SKM-1 (cell line): Measurements from ENCODE around the gene CPNE8.
"Not testable (repeated sequence)": the region's sequence is repeated elsewhere in the genome, so short reads cannot be mapped to it uniquely, and the experiment has no call there.

Experiments used
- DNase-seq: peaks from one replicate; lab custom pipeline; 2025; ENCODE audit not compliant: unreplicated experiment; lab: John Stamatoyannopoulos, UW

The CPNE8 gene

GRCh38 chr12:38742496-38742895 is 162.9 kb downstream of the CPNE8 start:
- DNase-seq: not testable (repeated sequence)

DNA sequence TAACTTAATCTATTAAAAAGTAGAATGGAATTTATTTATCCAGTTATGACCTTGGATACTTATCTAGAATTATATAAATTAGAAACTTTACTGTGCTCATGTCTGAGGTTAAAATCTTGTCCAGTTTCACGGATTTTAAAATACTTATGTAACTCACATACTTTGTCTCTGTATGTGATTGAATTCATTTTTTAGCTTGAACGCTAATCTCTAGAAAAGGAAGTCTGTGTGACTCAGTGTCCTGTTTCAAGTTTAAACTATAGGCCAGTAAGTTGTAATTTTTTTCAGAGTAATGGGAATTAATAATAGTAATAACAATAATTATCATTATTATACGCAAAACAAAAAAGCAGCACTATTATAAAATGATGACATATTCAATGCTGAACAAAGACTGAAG is 168.6 kb downstream of the CPNE8 start:
- DNase-seq: no peak

GRCh38 chr12:38732761-38733160 is 172.6 kb downstream of the CPNE8 start:
- no peak for DNase-seq

- DNase-seq: no peak
These were observed 176.5 kb downstream of the CPNE8 start for GRCh38 chr12:38728894-38729293.

- DNase-seq: no peak
These were observed 183.7 kb downstream of the CPNE8 start for GRCh38 chr12:38721611-38722252.

GRCh38 chr12:38720661-38721060 is 184.7 kb downstream of the CPNE8 start:
- no peak for DNase-seq

- DNase-seq: no peak
These were observed 192.1 kb downstream of the CPNE8 start for GRCh38 chr12:38713294-38713693.

DNA sequence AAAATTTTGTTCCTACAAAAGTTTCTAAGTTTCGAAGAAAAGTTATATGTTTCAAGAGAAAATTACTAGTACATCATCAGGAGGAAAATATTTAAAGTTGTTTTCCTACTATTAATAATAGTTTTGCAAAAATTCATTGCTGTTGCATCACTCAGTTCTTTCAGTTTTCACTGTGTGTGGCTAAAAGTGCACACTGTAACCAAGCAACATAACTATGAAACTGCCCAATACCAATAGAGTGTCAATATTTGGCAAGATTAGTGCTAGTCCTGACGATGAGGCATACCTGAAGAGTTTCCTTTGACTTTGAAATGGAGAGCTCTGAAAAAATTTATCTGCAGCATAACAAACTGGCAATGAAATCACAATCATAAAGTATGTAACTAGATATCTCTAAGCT is 194.3 kb downstream of the CPNE8 start:
- DNase-seq: no peak

- DNase-seq: no peak
These were observed 196.9 kb downstream of the CPNE8 start for GRCh38 chr12:38708466-38708865.

GRCh38 chr12:38707648-38708047 is 197.7 kb downstream of the CPNE8 start:
- DNase-seq: no peak

DNA sequence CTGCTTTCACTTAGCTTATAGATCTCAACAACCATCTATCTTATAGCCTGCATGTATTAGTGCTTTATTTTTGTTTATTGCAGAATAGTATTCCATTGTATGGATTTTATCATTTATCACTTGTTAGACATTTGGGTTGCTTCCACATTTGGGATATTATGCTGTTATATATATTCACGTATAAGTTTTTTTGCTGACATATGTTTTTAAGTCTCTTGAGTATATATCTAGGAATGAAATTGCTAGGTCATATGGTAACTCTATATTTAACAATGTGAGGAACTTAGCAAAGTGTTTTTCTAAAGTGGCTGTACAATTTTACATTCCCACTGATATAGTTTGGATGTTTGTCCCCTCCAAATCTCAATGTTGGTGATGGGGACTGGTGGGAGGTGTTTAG is 208.1 kb downstream of the CPNE8 start:
- no peak for DNase-seq

DNA sequence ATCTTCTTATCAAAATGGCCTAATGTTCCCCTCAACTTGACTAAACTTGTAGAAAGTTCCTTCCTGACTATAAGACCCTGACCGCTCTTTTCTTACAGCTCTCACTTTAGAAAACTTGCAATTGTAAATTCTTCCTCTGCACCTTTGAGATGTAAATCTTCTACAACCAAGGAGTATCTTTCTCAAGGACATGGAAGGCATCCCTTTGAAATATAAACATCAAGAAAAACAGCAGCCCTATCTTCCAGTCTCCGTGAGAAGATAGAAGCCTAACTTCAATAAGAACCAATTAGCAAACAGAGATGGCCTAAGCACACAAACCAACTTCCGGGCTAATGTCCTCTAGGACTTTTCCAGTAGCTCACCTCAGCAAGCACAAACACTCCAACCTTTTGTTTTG is 210.3 kb downstream of the CPNE8 start:
- no peak for DNase-seq

DNA sequence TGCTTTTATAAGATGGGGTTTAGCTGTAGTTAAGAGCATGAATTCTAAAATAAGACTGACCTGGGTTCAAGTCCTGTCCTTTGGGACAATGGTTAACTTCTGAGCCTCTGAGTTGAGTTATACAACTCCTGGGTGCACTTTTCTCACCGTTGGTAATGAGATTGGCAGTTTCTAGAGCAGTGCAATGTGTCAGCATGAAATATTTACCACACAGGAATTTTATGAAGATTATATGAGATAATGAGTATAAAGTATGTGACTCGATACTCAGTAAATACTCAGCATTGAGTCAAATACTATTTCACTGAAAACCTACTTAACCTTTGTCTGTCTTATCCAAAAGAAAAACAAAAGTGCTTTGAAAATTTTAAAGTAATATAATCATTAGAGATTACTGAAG is 214.2 kb downstream of the CPNE8 start:
- DNase-seq: no peak

- no peak for DNase-seq
These were observed 214.7 kb downstream of the CPNE8 start for GRCh38 chr12:38690646-38691045.

DNA sequence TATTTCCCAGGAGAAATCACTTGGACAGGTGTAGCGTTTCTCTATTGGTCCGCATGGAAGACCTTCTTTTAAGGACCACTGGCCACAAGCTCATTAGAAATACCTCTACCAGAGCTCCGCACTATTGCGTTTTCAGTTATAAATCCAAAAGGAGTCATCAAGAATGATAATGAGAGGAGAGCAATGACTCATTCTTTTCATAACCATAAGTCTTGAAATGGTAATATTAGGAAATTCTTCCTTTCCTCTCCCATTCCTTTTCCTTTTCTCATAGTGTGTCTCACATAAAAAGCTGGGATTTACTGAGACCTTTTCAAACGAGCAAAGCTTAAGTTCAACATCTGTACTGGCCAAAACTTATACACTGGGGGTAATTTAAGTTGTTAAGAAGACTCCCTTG is 215.7 kb downstream of the CPNE8 start:
- DNase-seq: no peak

DNA sequence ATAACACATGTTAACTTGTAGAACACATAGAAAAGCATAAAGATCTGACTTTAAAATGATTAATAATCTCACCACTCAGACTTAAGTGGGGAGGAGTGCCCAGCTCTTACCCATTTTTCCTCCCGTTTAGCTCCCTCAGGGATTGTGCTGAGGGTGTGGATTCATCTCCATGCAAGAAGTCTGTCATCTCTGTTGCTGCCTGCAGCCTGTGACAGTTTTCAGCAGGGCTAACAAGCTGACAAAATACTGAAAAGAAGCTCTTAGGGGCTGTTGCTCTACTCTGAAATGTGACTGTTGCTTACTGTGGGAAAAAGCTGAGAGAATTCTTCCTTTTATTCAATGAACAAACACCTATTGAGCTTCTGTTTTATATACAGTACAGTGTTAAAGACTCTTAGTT is 216.2 kb downstream of the CPNE8 start:
- no peak for DNase-seq

DNA sequence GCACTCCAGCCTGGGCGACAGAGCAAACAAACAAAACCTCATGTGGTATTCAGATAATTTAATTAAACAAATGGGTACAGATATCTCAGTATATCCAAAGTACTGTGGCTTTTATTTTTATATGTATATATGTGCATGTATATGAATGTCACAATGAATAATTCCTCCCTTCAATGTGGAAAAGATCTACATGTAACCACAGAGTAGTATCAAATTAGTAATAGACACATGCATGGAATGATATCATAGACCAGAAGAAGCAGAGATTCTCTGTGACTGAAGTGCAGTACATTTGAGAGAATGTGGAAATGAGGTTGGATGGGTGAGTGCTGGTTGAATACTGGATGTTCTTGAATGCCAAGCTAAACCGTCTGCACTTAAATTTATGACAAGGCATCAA is 222.9 kb downstream of the CPNE8 start:
- no peak for DNase-seq

DNA sequence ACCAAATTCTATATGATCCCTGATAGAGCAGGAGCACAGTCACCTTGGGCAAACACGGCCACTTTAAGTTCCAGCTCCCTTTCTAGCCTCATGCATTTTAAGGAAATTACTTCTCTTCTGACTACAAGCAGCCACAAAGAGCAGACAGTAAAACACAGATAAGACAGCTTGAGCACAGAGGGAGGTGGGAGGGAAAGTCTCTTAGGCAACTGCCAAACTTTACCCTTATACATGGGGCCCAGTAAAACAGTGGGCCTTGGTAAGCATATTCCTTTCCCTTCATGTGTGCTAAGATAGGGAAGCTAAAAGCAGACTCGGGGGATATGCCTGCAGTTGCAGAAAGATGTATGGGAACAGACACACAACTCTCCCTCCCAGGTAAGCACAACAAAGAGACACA is 235.9 kb downstream of the CPNE8 start:
- DNase-seq: no peak

DNA sequence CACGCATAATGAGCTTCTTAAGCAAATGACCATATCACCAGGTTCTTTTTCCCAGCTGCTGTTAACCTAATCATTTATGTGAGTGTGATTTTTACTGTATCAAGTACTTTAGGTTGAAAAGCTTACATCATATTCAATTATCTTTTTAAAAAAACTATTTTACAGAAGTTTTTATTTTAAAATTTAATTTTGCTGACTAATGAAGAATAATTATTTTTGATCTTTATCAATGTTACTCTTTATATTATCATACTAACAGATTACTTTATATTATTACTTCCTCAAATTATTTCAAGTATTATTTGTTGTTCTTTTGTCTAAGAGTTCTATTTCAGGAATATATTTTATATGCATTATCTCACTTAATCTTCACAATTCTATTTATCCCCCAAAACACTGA is 236.3 kb downstream of the CPNE8 start:
- DNase-seq: no peak

GRCh38 chr12:38666425-38666824 is 239.0 kb downstream of the CPNE8 start:
- no peak for DNase-seq

GRCh38 chr12:38664661-38665269 is 240.6 kb downstream of the CPNE8 start:
- no peak for DNase-seq

DNA sequence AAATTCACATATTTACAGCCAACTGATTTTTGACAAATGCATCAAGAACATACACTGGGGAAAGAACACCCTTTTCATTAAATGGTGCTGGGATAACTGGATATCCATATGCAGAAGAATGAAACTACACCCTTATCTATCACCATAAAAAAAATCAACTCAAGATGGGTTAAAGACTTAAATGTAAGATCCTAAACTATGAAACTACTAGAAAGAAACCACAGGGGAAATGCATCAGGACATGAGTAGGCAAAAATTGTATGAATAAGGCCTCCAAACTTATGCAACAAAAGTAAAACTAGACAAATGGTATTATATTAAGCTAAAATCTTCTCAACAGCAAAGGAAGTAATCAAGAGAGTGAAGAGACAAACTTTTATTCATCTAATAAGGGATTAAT is 242.6 kb downstream of the CPNE8 start:
- DNase-seq: no peak

GRCh38 chr12:38653650-38654049 is 251.7 kb downstream of the CPNE8 start:
- no peak for DNase-seq
